HG03280 (cell line): ENCODE data around the gene AP1S1.
"Not testable (repeated sequence)": the region's sequence is repeated elsewhere in the genome, so short reads cannot be mapped to it uniquely, and the experiment has no call there.

Source experiments
- ATAC-seq: cut with Tn5 transposase; IDR thresholded peaks from one replicate; pipeline ENCODE4 v1.9.1; 2021; ENCODE audit warnings: mild to moderate bottlenecking, moderate library complexity; ENCODE audit not compliant: unreplicated experiment

Gene AP1S1

GRCh38 chr7:101153969-101154692 lies at the start of gene AP1S1:
AP1S1 (plus strand) TSS chr7:101154476; CDS start chr7:101154515, 39 bp downstream.
- ATAC-seq: peak; percentile 86

- ATAC-seq: no peak
Measured at GRCh38 chr7:101104799-101105198, 49.5 kb upstream of the AP1S1 start.

GRCh38 chr7:101105248-101105647 lies 49.0 kb upstream of the AP1S1 start:
- ATAC-seq: not testable (repeated sequence)

GRCh38 chr7:101106386-101106785 lies 47.9 kb upstream of the AP1S1 start:
- no peak for ATAC-seq

- no peak for ATAC-seq
Measured at GRCh38 chr7:101108330-101108857, 45.9 kb upstream of the AP1S1 start.

- ATAC-seq: no peak
Measured at GRCh38 chr7:101108961-101109360, 45.3 kb upstream of the AP1S1 start.

GRCh38 chr7:101109368-101109767 lies 44.9 kb upstream of the AP1S1 start:
- ATAC-seq: no peak

GRCh38 chr7:101111261-101111660 lies 43.0 kb upstream of the AP1S1 start:
- ATAC-seq: no peak

- ATAC-seq: no peak
Measured at GRCh38 chr7:101112233-101112632, 42.0 kb upstream of the AP1S1 start.

- ATAC-seq: not testable (repeated sequence)
Measured at GRCh38 chr7:101113140-101113539, 41.1 kb upstream of the AP1S1 start.

- ATAC-seq: no peak
Measured at GRCh38 chr7:101113836-101114235, 40.4 kb upstream of the AP1S1 start.

GRCh38 chr7:101114492-101114891 lies 39.8 kb upstream of the AP1S1 start:
- ATAC-seq: no peak

- ATAC-seq: no peak
Measured at GRCh38 chr7:101115215-101115614, 39.1 kb upstream of the AP1S1 start.

- no peak for ATAC-seq
Measured at GRCh38 chr7:101116898-101117297, 37.4 kb upstream of the AP1S1 start.

GRCh38 chr7:101118856-101119255 lies 35.4 kb upstream of the AP1S1 start:
- no peak for ATAC-seq

GRCh38 chr7:101119876-101120275 lies 34.4 kb upstream of the AP1S1 start:
- ATAC-seq: no peak

- no peak for ATAC-seq
Measured at GRCh38 chr7:101120315-101120714, 34.0 kb upstream of the AP1S1 start.

GRCh38 chr7:101121631-101121990 lies 32.7 kb upstream of the AP1S1 start:
- not testable (repeated sequence) for ATAC-seq

GRCh38 chr7:101121991-101122932 lies 32.0 kb upstream of the AP1S1 start:
- ATAC-seq: no peak

GRCh38 chr7:101122933-101123702 lies 31.2 kb upstream of the AP1S1 start:
- no peak for ATAC-seq

- no peak for ATAC-seq
Measured at GRCh38 chr7:101123703-101124068, 30.6 kb upstream of the AP1S1 start.
